ENCODE measurements around the gene NFASC.

GRCh38 chr1:205058853-205059252 is 188.2 kb downstream of the NFASC start:
- TF ChIP-seq POLR2AphosphoS5 (IDR thresholded peaks at IDR 0.05; ENCODE audit: borderline replicate concordance, low read depth, low read length) (no peak), EZH2 (IDR thresholded peaks at IDR 0.05) (no peak), FOXP2 (optimal IDR thresholded peaks at IDR 0.05; ENCODE audit: control extremely low read depth, extremely low read length, insufficient read depth) (no peak)
